Measurements from ENCODE around the gene PATJ.
"Not testable (repeated sequence)": the region's sequence is repeated elsewhere in the genome, so short reads cannot be mapped to it uniquely, and the experiment has no call there.

Gene PATJ

DNA sequence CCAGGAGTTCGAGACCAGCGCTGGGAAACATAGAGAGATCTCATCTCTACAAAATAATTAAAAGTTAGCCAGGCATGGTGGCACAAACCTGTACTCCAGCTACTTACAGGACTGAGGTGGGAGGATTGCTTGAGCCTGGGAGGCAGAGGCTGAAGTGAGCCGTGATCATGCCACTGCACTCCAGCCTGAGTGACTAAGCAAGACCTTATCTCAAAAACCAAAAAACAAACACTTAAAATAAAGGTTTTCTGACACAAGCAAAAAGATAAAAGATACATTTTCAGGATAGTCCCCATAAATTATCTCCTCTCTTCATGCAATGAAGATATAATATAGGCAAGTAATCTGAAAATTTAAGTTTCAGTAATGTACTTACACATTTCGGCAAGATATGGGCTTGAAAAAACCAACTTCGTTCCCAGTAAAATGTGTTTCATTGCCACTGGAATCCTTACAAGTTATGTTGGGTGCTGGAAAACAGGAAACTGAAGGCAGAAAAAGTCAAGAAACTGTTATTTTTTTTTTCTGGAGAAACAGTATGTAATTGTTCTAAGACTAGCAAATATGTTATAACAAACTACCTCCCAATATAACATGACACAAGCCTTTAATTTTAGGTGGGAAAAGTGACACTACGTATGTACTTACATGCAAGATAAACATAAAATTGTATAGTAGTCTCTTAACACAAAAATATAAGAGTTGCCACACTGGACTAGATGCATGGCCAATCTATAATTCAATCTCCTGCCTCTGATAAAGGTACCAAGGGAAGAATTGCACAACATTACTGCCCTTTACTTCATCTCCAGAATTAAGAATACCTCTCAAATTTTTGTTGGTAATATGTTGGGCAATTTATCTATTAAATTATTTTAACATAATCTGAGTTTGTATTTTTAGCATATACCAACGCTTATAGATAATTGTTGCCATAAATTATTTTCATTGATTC, 33.0 kb upstream of the PATJ start:
- Histone ChIP-seq H3K27ac (replicated peaks) (no peak overlapping the region), H3K4me3 (replicated peaks; ENCODE audit: insufficient read depth, low read length) (no peak overlapping the region), H3K27me3 (ENCODE audit: insufficient read depth, poor library complexity, severe bottlenecking) (no peaks in the 10 kb centered on the region)
- TF ChIP-seq POLR2AphosphoS5 (IDR thresholded peaks at IDR 0.05; ENCODE audit: low read depth), result no peak
- TF ChIP-seq, protein P1, sequence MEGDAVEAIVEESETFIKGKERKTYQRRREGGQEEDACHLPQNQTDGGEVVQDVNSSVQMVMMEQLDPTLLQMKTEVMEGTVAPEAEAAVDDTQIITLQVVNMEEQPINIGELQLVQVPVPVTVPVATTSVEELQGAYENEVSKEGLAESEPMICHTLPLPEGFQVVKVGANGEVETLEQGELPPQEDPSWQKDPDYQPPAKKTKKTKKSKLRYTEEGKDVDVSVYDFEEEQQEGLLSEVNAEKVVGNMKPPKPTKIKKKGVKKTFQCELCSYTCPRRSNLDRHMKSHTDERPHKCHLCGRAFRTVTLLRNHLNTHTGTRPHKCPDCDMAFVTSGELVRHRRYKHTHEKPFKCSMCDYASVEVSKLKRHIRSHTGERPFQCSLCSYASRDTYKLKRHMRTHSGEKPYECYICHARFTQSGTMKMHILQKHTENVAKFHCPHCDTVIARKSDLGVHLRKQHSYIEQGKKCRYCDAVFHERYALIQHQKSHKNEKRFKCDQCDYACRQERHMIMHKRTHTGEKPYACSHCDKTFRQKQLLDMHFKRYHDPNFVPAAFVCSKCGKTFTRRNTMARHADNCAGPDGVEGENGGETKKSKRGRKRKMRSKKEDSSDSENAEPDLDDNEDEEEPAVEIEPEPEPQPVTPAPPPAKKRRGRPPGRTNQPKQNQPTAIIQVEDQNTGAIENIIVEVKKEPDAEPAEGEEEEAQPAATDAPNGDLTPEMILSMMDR (IDR thresholded peaks at IDR 0.05; ENCODE audit: insufficient read depth, low read length), result no peak
- no peak for TF ChIP-seq SPI1 (IDR thresholded peaks at IDR 0.05; ENCODE audit: borderline replicate concordance, low read depth)
- TF ChIP-seq, protein P2, sequence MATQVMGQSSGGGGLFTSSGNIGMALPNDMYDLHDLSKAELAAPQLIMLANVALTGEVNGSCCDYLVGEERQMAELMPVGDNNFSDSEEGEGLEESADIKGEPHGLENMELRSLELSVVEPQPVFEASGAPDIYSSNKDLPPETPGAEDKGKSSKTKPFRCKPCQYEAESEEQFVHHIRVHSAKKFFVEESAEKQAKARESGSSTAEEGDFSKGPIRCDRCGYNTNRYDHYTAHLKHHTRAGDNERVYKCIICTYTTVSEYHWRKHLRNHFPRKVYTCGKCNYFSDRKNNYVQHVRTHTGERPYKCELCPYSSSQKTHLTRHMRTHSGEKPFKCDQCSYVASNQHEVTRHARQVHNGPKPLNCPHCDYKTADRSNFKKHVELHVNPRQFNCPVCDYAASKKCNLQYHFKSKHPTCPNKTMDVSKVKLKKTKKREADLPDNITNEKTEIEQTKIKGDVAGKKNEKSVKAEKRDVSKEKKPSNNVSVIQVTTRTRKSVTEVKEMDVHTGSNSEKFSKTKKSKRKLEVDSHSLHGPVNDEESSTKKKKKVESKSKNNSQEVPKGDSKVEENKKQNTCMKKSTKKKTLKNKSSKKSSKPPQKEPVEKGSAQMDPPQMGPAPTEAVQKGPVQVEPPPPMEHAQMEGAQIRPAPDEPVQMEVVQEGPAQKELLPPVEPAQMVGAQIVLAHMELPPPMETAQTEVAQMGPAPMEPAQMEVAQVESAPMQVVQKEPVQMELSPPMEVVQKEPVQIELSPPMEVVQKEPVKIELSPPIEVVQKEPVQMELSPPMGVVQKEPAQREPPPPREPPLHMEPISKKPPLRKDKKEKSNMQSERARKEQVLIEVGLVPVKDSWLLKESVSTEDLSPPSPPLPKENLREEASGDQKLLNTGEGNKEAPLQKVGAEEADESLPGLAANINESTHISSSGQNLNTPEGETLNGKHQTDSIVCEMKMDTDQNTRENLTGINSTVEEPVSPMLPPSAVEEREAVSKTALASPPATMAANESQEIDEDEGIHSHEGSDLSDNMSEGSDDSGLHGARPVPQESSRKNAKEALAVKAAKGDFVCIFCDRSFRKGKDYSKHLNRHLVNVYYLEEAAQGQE (IDR thresholded peaks at IDR 0.05; ENCODE audit: insufficient replicate concordance, low read depth), result no peak
- DNase-seq (ENCODE audit: low read depth in 1 of 2, low spot score in 1 of 2), result no peak

DNA sequence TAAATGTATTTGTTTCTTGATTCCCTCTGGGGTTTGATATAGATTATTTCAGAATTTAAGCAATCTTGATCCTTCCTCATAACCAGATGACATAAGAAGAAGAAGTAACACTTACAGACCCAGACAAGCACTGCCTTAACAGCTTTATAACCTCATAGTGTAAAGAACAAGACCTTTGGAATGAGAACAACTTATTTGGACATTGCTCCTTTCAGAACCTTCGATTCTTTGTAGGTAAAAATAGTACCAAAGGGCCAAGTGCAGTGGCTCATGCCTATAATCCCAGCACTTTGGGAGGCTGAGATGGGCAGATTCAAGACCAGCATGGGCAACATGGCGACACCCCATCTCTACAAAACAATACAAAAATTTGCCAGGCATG, 32.4 kb upstream of the PATJ start:
- no peak for DNase-seq (ENCODE audit: low read depth in 1 of 2, low spot score in 1 of 2)
- H3K4me3 ChIP-seq (replicated peaks; ENCODE audit: insufficient read depth, low read length), result no peak overlapping the region
- no peaks in the 10 kb centered on the region for H3K27me3 ChIP-seq (ENCODE audit: insufficient read depth, poor library complexity, severe bottlenecking)
- H3K27ac ChIP-seq (replicated peaks), result no peak overlapping the region
- TF ChIP-seq GABPA (IDR thresholded peaks at IDR 0.05; ENCODE audit: low read depth) (no peak), POLR2AphosphoS5 (IDR thresholded peaks at IDR 0.05; ENCODE audit: low read depth) (no peak), SPI1 (IDR thresholded peaks at IDR 0.05; ENCODE audit: borderline replicate concordance, low read depth) (no peak)
- TF ChIP-seq, protein P2 (IDR thresholded peaks at IDR 0.05; ENCODE audit: insufficient replicate concordance, low read depth), result no peak
- TF ChIP-seq, protein P1 (IDR thresholded peaks at IDR 0.05; ENCODE audit: insufficient read depth, low read length), result no peak

DNA sequence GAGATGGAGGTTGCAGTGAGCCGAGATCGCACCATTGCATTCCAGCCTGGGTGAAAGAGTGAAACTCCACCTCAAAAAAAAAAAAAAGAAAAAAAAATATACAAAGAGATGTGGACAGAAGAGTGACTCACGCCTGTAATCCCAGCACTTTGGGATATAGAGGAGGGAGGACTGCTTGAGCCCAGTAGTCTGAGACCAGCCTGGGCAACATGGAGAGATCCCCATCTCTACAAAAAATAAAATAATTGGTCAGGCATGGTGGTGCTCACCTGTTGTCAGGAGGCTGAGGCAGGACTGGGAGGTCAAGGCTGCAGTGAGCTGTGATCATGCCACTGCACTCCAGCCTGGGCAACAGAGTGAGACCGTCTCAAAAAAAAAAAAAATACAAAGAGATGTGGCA, 31.0 kb upstream of the PATJ start:
- not testable (repeated sequence) for DNase-seq (ENCODE audit: low read depth in 1 of 2, low spot score in 1 of 2); H3K27ac ChIP-seq (replicated peaks); H3K4me3 ChIP-seq (replicated peaks; ENCODE audit: insufficient read depth, low read length)

DNA sequence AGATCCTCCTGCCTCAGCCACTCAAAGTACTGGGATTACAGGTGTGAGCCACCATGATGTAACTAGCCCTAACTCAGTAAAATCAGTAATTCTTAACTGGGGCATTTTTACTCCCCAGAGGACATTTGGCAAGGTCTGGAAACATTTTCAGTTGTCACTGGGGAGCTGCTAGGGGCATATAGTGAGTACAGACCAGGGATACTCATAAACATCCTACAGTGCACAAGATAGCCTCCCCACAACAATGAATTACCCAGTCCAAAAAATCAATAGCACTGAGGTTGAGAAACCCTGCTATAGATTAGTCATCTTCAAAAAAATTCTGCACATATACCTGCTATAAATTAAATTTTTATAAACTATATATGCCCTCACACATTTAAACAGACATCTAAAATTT, 30.3 kb upstream of the PATJ start:
- no peaks in the 10 kb centered on the region for H3K27me3 ChIP-seq (ENCODE audit: insufficient read depth, poor library complexity, severe bottlenecking)
- TF ChIP-seq POLR2AphosphoS5 (IDR thresholded peaks at IDR 0.05; ENCODE audit: low read depth) (no peak), GABPA (IDR thresholded peaks at IDR 0.05; ENCODE audit: low read depth) (no peak), SPI1 (IDR thresholded peaks at IDR 0.05; ENCODE audit: borderline replicate concordance, low read depth) (no peak)
- TF ChIP-seq, protein P1 (IDR thresholded peaks at IDR 0.05; ENCODE audit: insufficient read depth, low read length), result no peak
- TF ChIP-seq, protein P2 (IDR thresholded peaks at IDR 0.05; ENCODE audit: insufficient replicate concordance, low read depth), result no peak
- no peak for DNase-seq (ENCODE audit: low read depth in 1 of 2, low spot score in 1 of 2)
- no peak overlapping the region for H3K27ac ChIP-seq (replicated peaks)
- H3K4me3 ChIP-seq (replicated peaks; ENCODE audit: insufficient read depth, low read length), result no peak overlapping the region

More for the DNA sequence above, 31.0 kb upstream of the PATJ start:
- H3K27me3 ChIP-seq (ENCODE audit: insufficient read depth, poor library complexity, severe bottlenecking), result not testable (repeated sequence)

DNA sequence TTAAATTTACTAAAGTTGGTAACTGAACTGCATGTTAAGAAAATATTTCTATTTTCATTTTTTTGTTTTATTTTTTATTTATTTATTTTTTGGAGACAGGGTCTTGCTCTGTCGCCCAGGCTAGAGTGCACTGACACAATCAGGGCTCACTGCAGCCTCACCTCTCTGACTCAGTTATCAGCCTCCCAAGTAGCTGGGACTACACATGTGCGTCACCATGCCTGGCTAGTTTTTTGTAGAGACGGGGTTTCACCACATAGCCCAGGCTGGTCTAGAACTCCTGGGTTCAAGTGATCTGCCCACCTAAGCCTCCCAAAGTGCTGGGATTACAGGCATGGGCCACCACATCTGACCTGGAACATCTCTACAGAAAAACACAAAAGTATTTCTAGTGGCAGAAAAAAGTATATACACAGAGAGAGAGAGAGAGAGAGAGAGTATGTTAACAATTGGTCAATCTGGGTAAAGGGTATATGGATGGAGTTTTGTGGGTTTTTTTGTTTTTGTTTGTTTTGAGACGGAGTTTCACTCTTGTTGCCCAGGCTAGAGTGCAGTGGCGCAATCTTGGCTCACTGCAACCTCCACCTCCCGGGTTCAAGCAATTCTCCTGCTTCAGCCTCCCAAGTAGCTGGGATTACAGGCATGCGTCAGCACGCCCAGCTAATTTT, 23.1 kb upstream of the PATJ start:
- H3K27ac ChIP-seq (replicated peaks); DNase-seq (ENCODE audit: low read depth in 1 of 2, low spot score in 1 of 2); H3K4me3 ChIP-seq (replicated peaks; ENCODE audit: insufficient read depth, low read length); H3K27me3 ChIP-seq (ENCODE audit: insufficient read depth, poor library complexity, severe bottlenecking): not testable (repeated sequence)

Measured in HL-60 (cell line).